ENCODE results near the gene ARHGAP15. TPM values are rescaled to one million over a fixed set of nuclear protein-coding genes. Genes with fewer than 3 reads are reported as not detected.
A peak's percentile ranks its signal among the peaks of the same experiment; 100 is the strongest.

ARHGAP15 gene
- total RNA-seq, 1 donor from 2014 or later = 10.0 TPM

DNA sequence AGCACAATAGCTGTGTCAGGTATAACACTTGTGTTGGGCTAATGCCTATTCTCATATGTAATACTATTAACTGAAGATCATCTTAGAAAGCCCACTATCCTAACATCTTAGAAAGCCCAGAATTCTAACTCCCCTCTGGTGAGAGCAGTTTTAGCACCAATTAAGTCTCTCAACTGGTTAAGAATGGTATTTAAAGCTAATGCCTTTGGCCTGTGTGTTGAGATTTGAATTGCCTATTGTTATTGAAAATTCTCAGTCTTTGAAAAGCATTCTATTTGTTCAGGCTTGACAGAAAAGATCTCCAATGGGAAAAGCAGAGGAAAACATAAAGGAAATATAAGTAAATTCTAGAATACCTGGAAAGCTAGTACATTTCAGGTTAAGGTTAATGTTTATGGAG, 352.5 kb downstream of the ARHGAP15 start:
- DNase-seq (ENCODE audit: low spot score) = no peak

DNA sequence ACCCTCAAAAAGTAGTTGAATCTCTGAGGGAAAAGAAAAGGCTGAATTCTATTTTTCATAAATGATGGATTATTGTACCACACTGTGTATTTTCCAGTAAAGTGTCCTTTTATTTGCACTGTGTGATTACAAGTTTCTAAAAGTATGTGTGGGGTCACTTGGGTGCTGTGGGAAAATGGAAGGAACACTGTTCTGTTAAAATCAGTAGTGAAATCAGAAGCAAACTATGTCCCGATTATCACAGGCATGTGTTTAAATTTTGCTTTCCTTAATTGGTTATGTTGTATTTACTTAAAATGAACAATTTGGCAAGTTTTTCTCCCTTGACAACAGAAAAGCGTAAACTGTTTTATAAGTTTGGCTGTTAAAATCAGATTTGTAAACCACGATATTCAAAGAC, 353.1 kb downstream of the ARHGAP15 start:
- DNase-seq (ENCODE audit: low spot score) = no peak

DNA sequence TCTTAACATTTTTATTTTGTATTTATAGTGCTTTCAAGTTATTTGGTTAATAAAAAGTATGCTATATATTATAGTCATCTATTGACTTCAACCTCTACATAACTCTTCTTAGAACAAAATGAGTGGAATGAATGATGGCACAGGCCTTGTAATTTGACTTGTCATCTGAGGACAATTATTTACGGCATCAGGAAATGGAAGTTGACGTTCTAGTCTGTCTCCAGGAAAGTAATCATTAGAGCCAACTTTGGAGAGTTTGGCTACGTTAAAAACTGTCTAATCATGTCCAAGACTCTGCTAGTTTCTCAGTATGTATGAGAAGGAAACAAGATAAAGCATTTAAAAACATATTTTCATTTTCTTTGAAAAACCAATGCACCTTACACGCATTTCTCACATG, 353.6 kb downstream of the ARHGAP15 start:
- no peak for DNase-seq (ENCODE audit: low spot score)

DNA sequence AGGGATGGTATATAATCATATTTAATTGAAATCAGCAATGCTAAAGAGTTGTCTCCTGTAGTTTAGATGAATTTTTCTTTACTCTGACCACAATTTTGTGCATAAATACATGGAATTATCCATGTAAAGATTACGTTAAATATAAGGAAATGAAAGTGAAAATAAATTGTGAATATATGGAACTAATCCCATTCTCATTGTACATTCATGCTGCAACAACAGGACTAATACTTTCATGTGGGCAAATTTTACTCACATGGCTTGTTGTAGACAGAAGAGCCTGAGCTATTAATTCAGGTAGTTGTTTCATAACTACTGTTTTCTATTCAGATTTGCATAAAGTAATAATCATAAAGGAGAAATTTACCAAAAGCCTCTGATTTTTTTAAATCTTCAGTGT, 357.8 kb downstream of the ARHGAP15 start:
- DNase-seq (ENCODE audit: low spot score) = no peak

DNA sequence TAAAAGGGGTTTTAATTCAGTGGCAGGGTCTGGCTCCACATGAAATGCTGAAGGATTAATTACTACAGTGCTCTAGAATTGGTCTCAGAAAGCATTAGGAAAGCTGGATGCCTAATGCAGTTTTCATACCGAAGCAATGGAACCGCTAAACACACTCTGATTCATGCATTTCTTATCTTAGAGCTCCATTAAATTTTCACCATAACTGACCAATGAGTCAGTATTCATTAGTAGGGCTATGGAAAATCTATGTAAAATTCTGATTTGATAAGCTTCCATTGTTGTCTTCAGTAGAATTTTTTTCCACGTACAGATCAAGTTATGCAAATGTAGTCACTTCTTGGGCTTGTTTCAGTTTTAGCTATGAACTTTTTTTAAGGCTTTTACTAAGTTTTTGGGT, 359.9 kb downstream of the ARHGAP15 start:
- DNase-seq (ENCODE audit: low spot score) = no peak

DNA sequence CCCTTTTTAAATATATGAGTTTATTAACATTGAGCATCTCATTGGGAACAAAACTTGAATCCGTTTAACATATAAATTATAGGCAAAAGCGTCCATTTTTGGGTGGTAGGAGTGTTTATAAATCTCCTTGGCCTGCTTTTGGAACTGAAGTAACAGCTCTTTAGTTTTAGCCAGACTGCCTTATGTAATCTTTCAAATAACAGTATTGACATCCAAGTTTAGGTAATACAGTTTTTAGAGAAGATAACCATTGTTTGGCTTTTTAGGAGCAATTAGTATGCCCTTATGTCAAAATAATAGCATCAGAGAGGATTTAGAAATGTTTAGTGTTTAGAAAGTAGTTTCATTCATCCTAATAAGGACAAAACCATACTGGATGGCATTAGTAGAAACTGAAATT, 361.9 kb downstream of the ARHGAP15 start:
- no peak for DNase-seq (ENCODE audit: low spot score)

DNA sequence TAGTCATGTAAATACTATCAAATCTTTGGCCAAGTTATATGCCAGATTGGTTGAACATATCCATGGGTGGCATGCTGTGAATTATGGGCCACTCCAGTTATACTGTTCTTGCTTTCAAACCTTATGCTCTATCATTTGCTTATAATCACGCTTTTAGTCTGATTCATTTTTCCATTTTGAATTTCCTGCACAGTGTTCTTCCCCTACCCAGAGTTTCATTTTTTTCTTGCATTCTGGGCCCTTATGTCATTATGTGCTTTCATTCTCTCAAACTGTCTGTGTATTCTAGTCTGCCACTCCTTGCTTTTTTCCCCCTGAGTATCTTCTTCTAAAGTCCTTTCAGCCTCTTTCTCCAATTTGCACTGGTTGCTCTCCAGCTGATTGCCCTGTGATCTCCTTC, 364.1 kb downstream of the ARHGAP15 start:
- no peak for DNase-seq (ENCODE audit: low spot score)

DNA sequence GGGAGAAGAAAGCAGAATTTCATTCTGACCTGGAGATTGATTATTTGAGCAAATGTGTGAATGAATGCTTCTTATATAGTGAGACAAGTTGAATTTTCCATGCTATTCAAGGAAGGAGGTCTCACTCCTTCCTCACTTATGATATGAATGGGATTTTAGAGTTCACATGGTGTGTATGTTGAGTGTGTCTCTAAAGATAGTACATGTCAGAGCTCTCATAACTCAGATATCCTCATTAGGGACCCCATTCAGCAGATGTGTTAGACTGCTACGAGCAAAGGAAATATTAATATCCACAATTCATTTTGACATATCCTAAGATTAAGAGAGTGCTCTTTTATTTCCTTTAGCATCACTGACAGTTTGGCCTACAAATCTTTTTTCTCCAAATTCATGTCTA, 368.5 kb downstream of the ARHGAP15 start:
- no peak for DNase-seq (ENCODE audit: low spot score)

DNA sequence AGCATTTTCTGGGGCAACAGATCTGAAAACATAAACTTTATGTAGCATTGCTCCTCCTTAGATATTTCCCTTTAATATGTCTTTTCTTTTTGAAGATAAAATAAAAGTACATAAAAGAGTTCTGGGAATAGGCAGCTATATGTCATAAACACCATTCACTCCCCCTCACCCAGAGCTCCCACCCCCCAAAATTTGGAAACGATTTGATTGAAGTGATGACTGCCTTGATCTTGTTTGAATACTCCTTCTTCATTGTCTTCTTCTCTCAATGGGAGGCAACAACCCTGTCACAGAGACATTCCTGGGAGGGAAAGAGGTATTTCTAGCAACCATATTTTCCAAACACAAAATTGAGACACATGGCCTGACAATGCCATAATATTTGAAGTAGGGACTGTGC, 369.3 kb downstream of the ARHGAP15 start:
- no peak for DNase-seq (ENCODE audit: low spot score)

DNA sequence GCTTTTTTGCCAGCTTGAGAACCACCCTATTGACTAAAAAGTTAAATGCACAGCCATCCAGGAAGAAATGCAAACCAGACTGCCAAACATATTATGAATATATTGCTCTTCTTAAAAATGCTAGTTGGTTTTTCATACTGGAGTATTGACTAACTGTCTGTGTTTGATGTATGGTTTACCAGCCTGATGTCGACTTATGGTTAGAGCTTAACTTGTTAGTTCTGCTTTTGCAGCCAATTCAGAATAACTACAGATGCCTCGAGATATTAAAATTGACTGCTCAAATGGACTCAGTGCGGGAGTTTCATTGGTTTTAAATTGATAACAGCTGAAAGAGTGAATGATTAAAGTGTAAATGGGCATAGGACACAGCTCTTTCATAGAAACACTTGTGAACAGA, 369.8 kb downstream of the ARHGAP15 start:
- no peak for DNase-seq (ENCODE audit: low spot score)

DNA sequence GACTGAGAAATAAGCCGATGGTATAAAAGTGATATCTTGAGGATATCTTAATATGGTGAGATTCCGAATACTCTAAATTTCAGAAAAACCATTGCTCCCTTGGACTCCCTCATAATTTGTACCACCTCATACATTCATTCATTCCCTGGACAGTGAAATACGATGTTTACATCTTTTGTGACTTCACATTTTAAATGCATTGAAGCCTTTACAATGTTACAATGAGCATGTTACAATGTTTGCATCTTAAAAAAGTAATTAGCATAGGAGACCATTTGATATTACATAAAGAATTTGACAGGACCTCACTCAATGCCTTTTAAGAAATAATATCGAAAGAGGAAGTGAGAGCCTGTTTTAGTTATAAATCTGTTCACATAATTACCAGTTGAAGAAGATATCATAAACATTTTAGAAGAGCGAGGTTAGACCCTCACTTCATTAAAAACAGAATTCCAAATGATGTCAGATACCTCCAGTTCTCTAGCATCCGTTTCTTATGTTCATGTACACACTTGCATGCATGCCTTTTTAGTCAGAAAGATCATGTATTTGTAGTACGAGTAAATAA, 372.0 kb downstream of the ARHGAP15 start:
- no peak for DNase-seq (ENCODE audit: low spot score)

DNA sequence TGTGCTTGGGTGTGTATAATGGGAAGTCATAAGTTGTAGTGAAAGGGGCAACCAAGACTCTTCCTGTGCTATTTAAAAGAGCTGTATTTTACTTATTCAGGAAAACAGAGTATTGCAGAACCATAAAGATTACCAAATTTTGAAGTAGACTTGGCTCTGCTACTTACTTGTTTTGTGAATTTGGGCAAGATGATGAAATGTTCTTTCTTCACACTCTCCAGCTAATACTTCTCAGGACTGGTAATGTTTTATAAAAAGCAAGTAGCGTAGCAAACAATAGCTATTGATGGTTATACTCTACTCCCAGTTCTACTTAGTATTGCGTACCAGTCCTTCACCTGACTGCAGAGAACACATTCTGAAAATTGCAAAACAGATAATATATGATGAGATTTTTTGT, 374.1 kb downstream of the ARHGAP15 start:
- no peak for DNase-seq (ENCODE audit: low spot score)

DNA sequence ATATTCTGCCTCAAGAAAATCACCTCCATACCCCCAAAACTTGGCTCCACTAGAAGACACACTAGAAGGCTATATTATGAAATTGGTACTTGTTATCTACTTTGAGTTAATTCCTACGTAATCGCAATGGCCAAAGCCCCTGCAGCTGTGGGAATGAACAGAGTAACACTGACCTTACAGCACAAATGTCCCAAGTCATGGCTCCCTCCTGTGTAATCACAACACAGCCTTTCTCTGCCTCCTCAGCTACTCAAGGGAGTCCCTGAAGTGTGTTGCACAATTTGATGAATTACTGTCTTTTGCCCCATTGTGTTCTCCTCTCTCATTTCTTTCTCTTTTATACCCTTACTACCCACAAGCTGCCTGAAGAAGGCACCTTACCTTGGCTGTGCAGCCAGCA, 375.2 kb downstream of the ARHGAP15 start:
- no peak for DNase-seq (ENCODE audit: low spot score)

DNA sequence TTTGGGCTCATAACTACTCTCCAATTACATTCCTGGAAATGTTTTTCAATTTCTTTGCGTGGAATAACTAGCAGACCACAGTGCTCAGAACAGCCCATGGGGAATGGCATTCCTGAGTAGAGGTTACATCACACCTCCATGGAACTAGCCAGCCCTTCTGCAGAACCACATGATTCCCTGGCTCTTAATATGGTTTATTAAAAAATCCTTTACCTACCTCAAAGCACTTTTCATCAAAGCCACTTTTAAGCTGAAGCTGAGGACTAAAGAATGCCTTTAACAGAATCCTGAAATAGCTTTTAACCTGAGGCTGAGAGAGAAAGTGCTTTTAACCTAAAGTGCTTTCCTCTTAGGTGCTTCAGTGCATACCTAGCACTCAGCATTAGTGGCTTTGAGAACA, 376.3 kb downstream of the ARHGAP15 start:
- no peak for DNase-seq (ENCODE audit: low spot score)

DNA sequence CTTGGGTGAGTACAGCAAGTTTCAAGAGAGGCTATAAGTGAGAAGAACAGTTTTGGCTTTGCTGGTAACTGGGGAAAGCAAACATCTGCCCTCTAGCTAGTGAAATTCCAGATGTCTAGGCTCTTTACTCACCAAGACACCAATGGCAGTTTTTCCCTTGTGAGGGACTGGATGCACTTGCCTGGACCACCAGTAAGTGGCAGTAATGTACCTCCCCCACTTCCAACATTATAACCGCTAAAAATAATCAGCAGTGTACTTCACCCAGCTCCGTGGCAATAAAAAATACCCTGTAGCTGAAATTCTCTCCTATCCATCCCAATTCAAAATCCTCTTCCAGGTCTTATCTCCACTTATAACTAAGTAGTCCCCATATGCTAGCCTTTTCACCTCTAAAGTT, 383.9 kb downstream of the ARHGAP15 start:
- peak; percentile 34 for DNase-seq (ENCODE audit: low spot score)

DNA sequence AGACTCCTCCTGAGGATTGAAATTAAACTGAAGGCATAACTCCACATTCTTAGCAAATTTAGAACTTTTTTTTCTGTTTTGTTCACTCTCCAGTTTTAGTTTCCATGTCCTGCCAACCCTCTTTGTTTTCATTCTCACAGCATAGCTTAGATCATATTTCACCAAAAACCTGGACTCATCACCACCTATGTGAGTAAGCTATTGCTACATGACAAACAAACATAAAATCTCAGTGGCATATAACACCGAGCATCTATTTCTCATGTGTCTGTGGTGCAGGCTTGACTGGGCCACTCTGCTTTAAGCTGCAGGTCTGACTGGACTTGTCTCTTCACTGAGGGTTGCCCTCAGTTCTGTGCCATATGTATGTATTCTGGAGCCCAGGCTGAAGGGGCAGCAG, 385.2 kb downstream of the ARHGAP15 start:
- no peak for DNase-seq (ENCODE audit: low spot score)

DNA sequence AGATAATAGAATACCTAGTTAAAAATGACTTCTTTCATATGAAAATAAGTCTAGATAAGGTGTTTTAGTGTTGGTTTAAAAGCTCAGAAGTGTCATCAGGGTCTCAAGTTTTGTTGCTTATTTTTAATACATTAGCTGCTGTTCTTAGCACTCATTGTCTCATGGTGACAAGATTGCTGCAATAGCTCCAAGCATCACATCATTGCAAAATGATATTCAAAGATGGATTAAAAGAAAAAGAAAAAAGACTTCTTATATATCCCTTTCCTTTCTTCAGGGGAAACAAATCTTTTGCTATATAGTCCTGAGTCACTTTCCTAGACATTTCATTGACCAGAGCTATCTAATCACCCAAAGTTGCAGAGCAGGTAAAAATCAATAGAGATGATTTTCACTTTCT, 386.1 kb downstream of the ARHGAP15 start:
- DNase-seq (ENCODE audit: low spot score) = no peak

DNA sequence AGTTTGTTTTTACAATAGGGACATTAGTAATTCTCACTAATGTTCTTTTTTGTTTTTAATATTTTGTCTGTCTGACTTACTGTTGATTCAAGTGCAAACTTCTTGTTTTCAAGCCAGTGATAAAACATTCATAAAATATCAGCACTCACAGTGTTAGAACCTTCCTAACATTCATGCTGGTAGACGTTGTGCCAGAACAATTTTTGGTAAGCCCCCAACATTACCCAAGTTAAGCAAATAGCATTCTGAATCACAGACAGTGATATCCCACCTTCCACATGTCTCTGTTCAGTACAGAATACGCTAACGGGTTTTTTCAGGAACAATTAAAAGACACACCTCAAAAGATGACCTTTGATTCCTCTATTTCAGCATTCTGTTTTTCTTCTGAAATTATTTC, 390.3 kb downstream of the ARHGAP15 start:
- DNase-seq (ENCODE audit: low spot score) = no peak

DNA sequence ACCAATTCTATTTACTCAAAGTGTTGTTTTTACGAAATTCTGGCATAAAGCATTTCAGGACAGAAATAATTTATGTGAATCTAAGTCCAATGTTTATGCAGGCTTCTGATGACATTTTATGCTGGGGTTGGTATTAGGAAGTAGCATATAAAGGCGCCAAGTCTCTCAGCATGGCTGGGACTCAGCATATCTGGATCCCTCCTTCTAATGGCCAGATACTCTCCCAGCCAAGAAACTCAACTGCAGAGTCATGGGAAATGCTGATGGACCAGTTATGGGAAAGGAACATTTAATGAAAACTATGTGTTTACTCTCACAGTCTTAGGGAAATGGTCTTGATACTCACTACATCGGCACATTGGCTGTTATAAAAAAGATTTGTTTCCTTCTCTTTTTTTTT, 392.2 kb downstream of the ARHGAP15 start:
- no peak for DNase-seq (ENCODE audit: low spot score)

DNA sequence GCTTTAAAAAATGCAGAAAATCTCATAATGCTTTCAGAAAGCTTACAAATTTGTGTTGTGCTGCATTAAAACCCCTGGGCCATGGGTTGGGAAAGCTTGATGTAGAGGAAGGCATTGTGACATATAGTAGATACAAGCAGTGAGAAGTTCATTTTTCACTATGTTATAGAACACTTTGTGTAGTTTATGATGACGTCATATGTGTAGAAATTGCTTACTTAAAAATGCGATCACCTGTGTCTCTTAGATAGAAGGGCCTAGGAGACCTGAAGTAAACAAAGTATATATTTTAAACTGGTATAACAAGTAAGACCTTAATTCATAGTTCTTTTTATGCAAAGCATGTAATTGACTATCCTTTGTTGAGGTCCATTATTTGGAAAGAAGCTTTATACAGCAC, 393.5 kb downstream of the ARHGAP15 start:
- no peak for DNase-seq (ENCODE audit: low spot score)

DNA sequence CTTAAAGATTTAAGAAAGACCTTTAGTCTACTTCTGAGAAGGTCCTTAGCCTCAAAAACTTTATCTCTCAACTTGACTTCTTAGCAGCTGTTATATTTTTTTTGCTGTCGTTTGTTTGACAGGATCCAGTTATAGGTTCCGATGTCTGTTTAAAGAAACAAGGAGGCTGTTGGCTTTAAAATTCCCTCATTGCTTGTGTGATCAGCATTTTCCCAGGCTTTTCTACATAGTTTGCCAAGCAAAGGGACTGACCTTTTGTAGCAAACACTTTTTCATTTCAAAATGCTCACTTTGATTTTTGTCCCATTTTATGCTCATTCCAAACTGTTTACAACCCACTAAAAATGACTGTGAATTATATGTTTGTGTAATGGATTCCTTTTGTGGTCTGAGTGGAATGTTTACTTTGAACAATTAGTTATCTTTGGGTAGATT, 394.9 kb downstream of the ARHGAP15 start:
- DNase-seq (ENCODE audit: low spot score) = no peak

DNA sequence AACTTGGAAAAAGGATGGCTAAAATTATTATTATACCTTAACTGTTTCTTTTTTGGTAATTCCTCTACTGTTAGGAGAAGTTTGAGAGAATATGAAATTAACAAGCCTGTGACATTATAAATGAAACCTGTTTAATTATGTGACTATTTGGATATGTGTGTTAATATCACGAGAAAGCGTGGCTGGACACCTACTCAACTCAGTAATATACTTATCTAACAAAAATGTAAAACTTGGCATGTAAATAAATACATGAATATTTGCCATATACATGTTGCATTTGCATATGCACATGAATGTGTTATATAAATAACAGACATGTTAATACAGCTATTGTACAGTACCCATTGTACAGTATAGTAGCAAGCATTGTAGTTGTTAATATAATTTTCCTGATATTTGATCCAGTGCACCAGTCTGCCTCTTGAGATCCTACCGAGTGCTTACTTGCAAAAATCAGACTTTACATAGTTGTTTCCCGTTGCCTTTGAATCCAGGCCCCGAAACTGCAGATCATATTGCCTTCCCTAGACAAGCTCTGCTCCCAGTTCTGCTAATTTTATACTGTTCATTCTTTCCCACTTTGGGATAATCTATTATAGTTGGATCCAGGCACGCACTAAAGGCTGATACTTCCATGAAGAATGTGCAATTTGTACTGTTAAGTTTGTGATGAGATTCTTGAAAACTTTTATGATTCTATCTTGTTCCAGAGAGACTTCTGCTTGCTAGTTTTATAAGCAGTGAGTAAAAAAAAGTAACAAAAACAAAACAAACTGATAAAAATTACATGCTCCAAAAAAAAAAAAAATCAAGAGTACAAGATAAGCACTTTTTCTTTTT, 395.6 kb downstream of the ARHGAP15 start:
- DNase-seq (ENCODE audit: low spot score) = no peak

DNA sequence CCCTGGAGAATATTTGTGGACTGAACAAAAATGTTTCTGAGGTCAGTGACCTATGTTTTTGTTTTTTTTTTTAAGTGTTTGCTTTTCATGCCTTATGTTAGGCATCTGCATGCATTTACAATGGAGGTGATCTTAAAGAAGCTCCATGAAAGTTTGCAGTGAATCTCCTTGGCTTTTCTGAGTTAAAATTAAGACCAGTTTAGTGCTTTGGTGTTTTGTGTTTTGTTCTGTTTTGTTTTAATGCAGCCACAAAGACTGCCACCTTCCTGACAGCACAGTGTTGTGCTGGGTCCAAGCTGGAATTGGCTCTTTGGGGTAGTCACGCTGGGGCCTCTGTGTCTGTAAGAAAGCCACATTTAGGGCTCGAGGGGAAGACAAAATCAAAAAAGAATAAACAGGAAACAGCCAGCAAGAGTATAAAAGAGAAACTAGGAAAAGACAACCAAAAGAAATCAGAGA, 396.2 kb downstream of the ARHGAP15 start:
- DNase-seq (ENCODE audit: low spot score) = no peak

DNA sequence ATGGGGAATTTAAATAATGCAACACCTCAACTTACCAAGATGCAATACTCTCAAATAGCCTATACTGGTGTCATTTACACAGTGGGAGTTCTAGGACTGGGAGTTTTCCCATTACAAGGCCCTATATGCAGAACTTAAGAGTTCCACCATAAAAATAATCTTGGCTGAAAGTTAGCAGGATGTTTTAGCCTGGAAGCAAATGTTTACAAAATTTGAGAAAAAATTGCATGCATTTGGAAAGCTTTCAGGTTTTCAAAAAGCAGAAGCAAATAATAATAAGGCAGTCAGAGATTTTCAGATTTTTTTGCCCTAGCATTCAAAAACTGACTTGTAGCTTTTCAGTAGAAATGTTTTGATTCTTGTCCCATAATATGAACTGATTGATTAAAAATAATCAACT, 397.3 kb downstream of the ARHGAP15 start:
- DNase-seq (ENCODE audit: low spot score) = no peak

Data from mucosa of gallbladder (tissue), 1 donor.